K562 (cell line): ENCODE results near the gene ZFYVE27. TPM values are rescaled to one million over a fixed set of nuclear protein-coding genes. Genes with fewer than 3 reads are reported as not detected.

Experiments used
- ARID1B ChIP-seq: fragments of 450-650 bp; IDR thresholded peaks from 2 replicates; pipeline ENCODE4 v1.6.1; 2016; ENCODE audit warnings: antibody characterized with exemption, mild to moderate bottlenecking, inconsistent platforms
- CSDE1 ChIP-seq, 2 experiments: fragments of 450-650 bp; IDR thresholded peaks; 2 replicates each; pipeline ENCODE4 v1.6.1; 2016; ENCODE audit warnings: mild to moderate bottlenecking in 1 of 2
- DMBX1 ChIP-seq: fragments of 250-450 bp; sonication (Bioruptor Pico); IDR thresholded peaks from 2 replicates; pipeline ENCODE4 v1.8.0; 2022; ENCODE audit warnings: inconsistent platforms, mild to moderate bottlenecking, moderate library complexity, borderline replicate concordance
- EGR1 ChIP-seq: fragments of 450-650 bp; conservative IDR thresholded peaks from 2 replicates; pipeline ENCODE4 v1.6.1; 2017; ENCODE audit warnings: mild to moderate bottlenecking
- GABPB1 ChIP-seq: sonication (generic); formaldehyde crosslinking; IDR thresholded peaks from 2 replicates; pipeline ENCODE4 v1.8.0; 2022; ENCODE audit warnings: mild to moderate bottlenecking, missing genetic modification reagents
- KDM4B ChIP-seq, 2 experiments: fragments of 450-650 bp in 1 of 2; sonication (generic) in 1 of 2; IDR thresholded peaks; 2 replicates each; pipeline ENCODE4 v1.6.1; 2016 to 2017; ENCODE audit warnings: borderline replicate concordance in 2 of 2, antibody characterized with exemption in 1 of 2, low read depth in 1 of 2, mild to moderate bottlenecking in 1 of 2
- KDM5B ChIP-seq: fragments of 200-600 bp; sonication (generic); IDR thresholded peaks from 2 replicates; pipeline ENCODE4 v1.6.1; 2012; ENCODE audit warnings: low read depth, mild to moderate bottlenecking, moderate library complexity, low read length, control low read depth, inconsistent platforms; ENCODE audit not compliant: insufficient replicate concordance
- KLF16 ChIP-seq: IDR thresholded peaks from 2 replicates; pipeline ENCODE4 v1.6.1; 2016; ENCODE audit warnings: antibody characterized with exemption
- MIER1 ChIP-seq: fragments of 450-650 bp; IDR thresholded peaks from 2 replicates; pipeline ENCODE4 v1.6.1; 2016; ENCODE audit warnings: antibody characterized with exemption, mild to moderate bottlenecking, low read depth
- PHF20 ChIP-seq: fragments of 450-650 bp; IDR thresholded peaks from 2 replicates; pipeline ENCODE4 v1.6.1; 2018; ENCODE audit not compliant: partially characterized antibody
- PTRF ChIP-seq: fragments of 450-650 bp; IDR thresholded peaks from 2 replicates; pipeline ENCODE4 v1.6.1; 2016; ENCODE audit warnings: mild to moderate bottlenecking, missing genetic modification characterization, missing compliant biosample characterization
- RB1 ChIP-seq: fragments of 450-650 bp; IDR thresholded peaks from 2 replicates; pipeline ENCODE4 v1.6.1; 2017; ENCODE audit warnings: low read depth, mild to moderate bottlenecking
- RBM25 ChIP-seq: fragments of 200-400 bp; formaldehyde crosslinking; IDR thresholded peaks from 2 replicates; pipeline ENCODE4 v1.6.1; 2018; ENCODE audit warnings: low read length, low read depth, moderate library complexity; ENCODE audit not compliant: severe bottlenecking
- SIN3B ChIP-seq: fragments of 450-650 bp; IDR thresholded peaks from 2 replicates; pipeline ENCODE4 v1.6.1; 2017; ENCODE audit warnings: low read depth, mild to moderate bottlenecking, moderate library complexity
- SMAD2 ChIP-seq: fragments of 150-350 bp; IDR thresholded peaks from 2 replicates; pipeline ENCODE4 v1.6.1; 2014; ENCODE audit warnings: low read depth, mild to moderate bottlenecking, low read length
- TBP ChIP-seq: optimal IDR thresholded peaks from 2 replicates; pipeline ENCODE3; 2011; ENCODE audit warnings: low read depth, low read length, improper control_type of control experiment
- TCF3 ChIP-seq: sonication (generic); formaldehyde crosslinking; IDR thresholded peaks from 2 replicates; pipeline ENCODE4 v1.4.0; 2020; ENCODE audit warnings: mild to moderate bottlenecking, missing genetic modification reagents
- TCF7L2 ChIP-seq: fragments of 150-350 bp; IDR thresholded peaks from 2 replicates; pipeline ENCODE4 v1.6.1; 2016; ENCODE audit warnings: low read depth, mild to moderate bottlenecking, low read length, moderate library complexity
- TOE1 ChIP-seq, 2 experiments: fragments of 450-650 bp in 1 of 2; sonication (generic) in 1 of 2; formaldehyde crosslinking in 1 of 2; IDR thresholded peaks; 2 replicates each; pipeline versions ENCODE4 v1.7.1 to v1.8.0; 2016 to 2022; ENCODE audit warnings: borderline replicate concordance in 2 of 2, mild to moderate bottlenecking in 2 of 2, antibody characterized with exemption in 1 of 2, inconsistent platforms in 1 of 2, low read depth in 1 of 2, missing genetic modification reagents in 1 of 2, moderate library complexity in 1 of 2
- ZNF146 ChIP-seq: IDR thresholded peaks from one replicate; pipeline ENCODE4 v1.6.1; 2018; ENCODE audit warnings: missing compliant biosample characterization; ENCODE audit not compliant: unreplicated experiment
- ZNF217 ChIP-seq: sonication (generic); formaldehyde crosslinking; IDR thresholded peaks from 2 replicates; pipeline ENCODE4 v1.8.0; 2022; ENCODE audit warnings: mild to moderate bottlenecking, missing genetic modification reagents
- ZNF75A ChIP-seq: fragments of 450-650 bp; formaldehyde crosslinking; IDR thresholded peaks from 2 replicates; pipeline ENCODE4 v1.4.0; 2020; ENCODE audit warnings: mild to moderate bottlenecking
- polyA plus RNA-seq, 8 experiments: library from polyadenylated mRNA; depleted of rRNA in 4 of 8; stranded (reverse) in 5 of 8; unstranded in 3 of 8; fragments of >200 nt; fragmentation: Nextera tagmentation in 2 of 8; fragmentation: Illumina TruSeq in 1 of 8; extraction: Ambion mirVana in 2 of 8; extraction: Trizol in 1 of 8; gene quantifications; 2 replicates each; pipeline versions ENCODE4 v1.2.1 to v1.2.3, GENCODE V29; 2011 to 2014; ENCODE audit warnings: inconsistent platforms in 1 of 8, missing spikeins in 1 of 8
- total RNA-seq, 7 experiments: library from RNA; depleted of rRNA in 6 of 7; stranded (reverse); fragments of >200 nt in 6 of 7; fragmentation: Illumina TruSeq in 2 of 7; extraction: Trizol in 2 of 7; gene quantifications; 2 replicates each; pipeline versions ENCODE4 v1.2.1 to v1.2.3, GENCODE V29; 2011 to 2021; ENCODE audit warnings: low replicate concordance in 1 of 7
- TF ChIP-seq, protein P1 (sequence below), 2 experiments: fragments of 200-800 bp in 1 of 2; sonication (Bioruptor generic) in 1 of 2; sonication (generic) in 1 of 2; formaldehyde crosslinking in 1 of 2; IDR thresholded peaks in 1 of 2; conservative IDR thresholded peaks in 1 of 2; 2 replicates each; pipeline versions ENCODE4 v1.5.0 to v1.6.1; 2016 to 2020; ENCODE audit warnings: missing compliant biosample characterization in 1 of 2, missing genetic modification characterization in 1 of 2, missing genetic modification reagents in 1 of 2
- TF ChIP-seq, protein P2 (sequence below): fragments of 450-650 bp; formaldehyde crosslinking; conservative IDR thresholded peaks from 2 replicates; pipeline ENCODE4 v1.4.0; 2022; ENCODE audit warnings: mild to moderate bottlenecking, missing genetic modification characterization

ZFYVE27 gene
- total and polyA plus RNA-seq, 9 of the 15 experiments (the other 6 are each of a cell fraction or from before 2014, with no cell fraction given): 0.81 to 21.9 (median 15.3) TPM

DNA sequence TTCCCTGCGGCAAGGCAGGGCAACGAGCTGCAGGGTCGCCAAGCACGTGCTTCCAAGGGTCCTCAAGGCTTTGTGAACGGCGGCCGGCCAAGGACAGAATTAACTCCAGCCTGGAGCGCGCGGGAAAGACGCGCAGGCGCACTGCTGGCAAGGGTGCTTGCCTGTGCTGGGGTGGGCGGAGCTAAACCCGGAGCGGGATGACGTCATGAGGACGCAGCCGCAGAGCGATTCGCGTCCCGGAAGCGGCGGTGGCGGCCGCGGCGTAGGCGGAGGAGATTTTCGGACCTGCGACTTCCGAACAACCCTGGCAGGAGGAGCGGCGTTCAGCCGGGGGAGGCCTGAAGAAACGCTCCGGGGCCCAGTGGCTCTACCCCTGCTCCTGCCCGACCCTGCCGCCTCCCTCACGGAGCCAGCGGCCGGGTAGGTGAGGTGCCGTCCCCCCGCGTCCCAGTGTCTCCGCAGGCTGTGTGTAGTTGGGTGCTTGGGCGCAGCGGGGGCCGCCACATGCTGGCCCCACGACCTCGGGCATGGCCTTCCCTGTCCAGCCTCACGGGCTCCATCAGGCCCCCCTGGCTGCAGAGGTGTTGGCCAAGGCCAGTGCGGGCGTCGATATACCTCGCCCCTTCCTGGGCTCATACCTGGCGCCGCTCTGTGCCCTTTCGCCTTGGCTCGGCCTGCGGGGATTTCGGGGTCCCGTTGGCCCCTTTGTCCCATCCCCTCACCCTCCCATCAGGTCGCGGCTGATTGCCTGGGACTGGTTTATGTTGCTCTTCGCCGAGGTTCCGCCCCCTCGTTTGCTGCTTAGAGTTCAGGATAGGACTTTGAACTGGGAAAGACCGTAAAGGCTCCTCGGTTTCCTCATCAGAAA lies at the start of gene ZFYVE27 (continued):
- TF ChIP-seq, protein P1, sequence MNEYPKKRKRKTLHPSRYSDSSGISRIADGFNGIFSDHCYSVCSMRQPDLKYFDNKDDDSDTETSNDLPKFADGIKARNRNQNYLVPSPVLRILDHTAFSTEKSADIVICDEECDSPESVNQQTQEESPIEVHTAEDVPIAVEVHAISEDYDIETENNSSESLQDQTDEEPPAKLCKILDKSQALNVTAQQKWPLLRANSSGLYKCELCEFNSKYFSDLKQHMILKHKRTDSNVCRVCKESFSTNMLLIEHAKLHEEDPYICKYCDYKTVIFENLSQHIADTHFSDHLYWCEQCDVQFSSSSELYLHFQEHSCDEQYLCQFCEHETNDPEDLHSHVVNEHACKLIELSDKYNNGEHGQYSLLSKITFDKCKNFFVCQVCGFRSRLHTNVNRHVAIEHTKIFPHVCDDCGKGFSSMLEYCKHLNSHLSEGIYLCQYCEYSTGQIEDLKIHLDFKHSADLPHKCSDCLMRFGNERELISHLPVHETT (CRISPR knock-in tag; conservative IDR thresholded peaks at IDR 0.05 in 1 of 2, IDR thresholded peaks at IDR 0.05 in 1 of 2): peak in 1 of 2 experiments; percentile 56; a peak in 2 of 4 replicates
- TF ChIP-seq TCF7L2 (no peak), KDM5B (peak; percentile 70), DMBX1 (CRISPR knock-in tag) (peak; percentile 81; the same call in 1 of the 2 replicates), KLF16 (peak; percentile 80; the same call in 1 of the 2 replicates), TBP (peak; percentile 59), TCF3 (CRISPR knock-in tag) (peak; percentile 31; the same call in 1 of the 2 replicates), TOE1 (IDR thresholded peaks at IDR 0.05; ENCODE audit: borderline replicate concordance) (peak; percentile 70), TOE1 (CRISPR knock-in tag; IDR thresholded peaks at IDR 0.05; ENCODE audit: borderline replicate concordance, low read depth) (no peak), SMAD2 (no peak), PTRF (tag) (no peak), ZNF217 (CRISPR knock-in tag) (no peak), CSDE1 (IDR thresholded peaks at IDR 0.05) (no peak), EGR1 (peak; percentile 94), ZNF75A (CRISPR knock-in tag) (no peak), GABPB1 (CRISPR knock-in tag) (peak; percentile 78), PHF20 (peak; percentile 41), KDM4B (IDR thresholded peaks at IDR 0.05; ENCODE audit: borderline replicate concordance in 2 of 2, low read depth in 1 of 2) (no peak), RBM25 (no peak), ARID1B (peak; percentile 40), SIN3B (no peak), RB1 (no peak; the same call in 1 of the 2 replicates), ZNF146 (CRISPR knock-in tag) (no peak), MIER1 (no peak)
- TF ChIP-seq, protein P2, sequence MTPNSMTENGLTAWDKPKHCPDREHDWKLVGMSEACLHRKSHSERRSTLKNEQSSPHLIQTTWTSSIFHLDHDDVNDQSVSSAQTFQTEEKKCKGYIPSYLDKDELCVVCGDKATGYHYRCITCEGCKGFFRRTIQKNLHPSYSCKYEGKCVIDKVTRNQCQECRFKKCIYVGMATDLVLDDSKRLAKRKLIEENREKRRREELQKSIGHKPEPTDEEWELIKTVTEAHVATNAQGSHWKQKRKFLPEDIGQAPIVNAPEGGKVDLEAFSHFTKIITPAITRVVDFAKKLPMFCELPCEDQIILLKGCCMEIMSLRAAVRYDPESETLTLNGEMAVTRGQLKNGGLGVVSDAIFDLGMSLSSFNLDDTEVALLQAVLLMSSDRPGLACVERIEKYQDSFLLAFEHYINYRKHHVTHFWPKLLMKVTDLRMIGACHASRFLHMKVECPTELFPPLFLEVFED (CRISPR knock-in tag): no peak
